ENCODE results near the gene WDR90.

WDR90 gene

GRCh38 chr16:676913-677312 is 27.7 kb downstream of the WDR90 start:
- no peak for TF ChIP-seq CTCF (conservative IDR thresholded peaks at IDR 0.05; ENCODE audit: low read depth)
- ChIA-PET CTCF (interaction anchor here (0.6 to 1.3 kb wide), 2 partner anchors 9 to 27 kb away, joined by 3 to 6 read pairs; no protein-coding TSS in a partner anchor), POLR2A (ENCODE audit: low non-redundant PET) (no interaction called here)
- peak; percentile 82 for DNase-seq (ENCODE audit: low spot score)
- peak overlapping the region; percentile 94 for H3K27ac ChIP-seq

GRCh38 chr16:677316-678190 is 28.4 kb downstream of the WDR90 start:
- peak overlapping the region; percentile 94 for H3K27ac ChIP-seq
- DNase-seq (ENCODE audit: low spot score), result no peak
- ChIA-PET POLR2A (ENCODE audit: low non-redundant PET) (no interaction called here), CTCF (interaction anchor here (0.6 to 1.3 kb wide), 3 partner anchors 10 to 28 kb away, joined by 3 to 6 read pairs (median 3); no protein-coding TSS in a partner anchor)
- TF ChIP-seq CTCF (conservative IDR thresholded peaks at IDR 0.05; ENCODE audit: low read depth), result no peak

GRCh38 chr16:678209-678857 is 29.2 kb downstream of the WDR90 start:
- no peak for TF ChIP-seq CTCF (conservative IDR thresholded peaks at IDR 0.05; ENCODE audit: low read depth)
- POLR2A ChIA-PET (ENCODE audit: low non-redundant PET), result interaction anchor here (0.6 kb wide), 1 partner anchor 15 kb away, joined by 3 read pairs; no protein-coding TSS in a partner anchor
- DNase-seq (ENCODE audit: low spot score), result no peak
- H3K27ac ChIP-seq, result peak overlapping the region; percentile 94
- CTCF ChIA-PET, result interaction anchor here (0.8 to 0.9 kb wide), 2 partner anchors 11 kb away, joined by 3 read pairs; no protein-coding TSS in a partner anchor

GRCh38 chr16:678858-679813 is 30.0 kb downstream of the WDR90 start:
- POLR2A ChIA-PET (ENCODE audit: low non-redundant PET), result interaction anchor here (0.6 kb wide), 1 partner anchor 16 kb away, joined by 3 read pairs; no protein-coding TSS in a partner anchor
- TF ChIP-seq CTCF (conservative IDR thresholded peaks at IDR 0.05; ENCODE audit: low read depth), result no peak
- DNase-seq (ENCODE audit: low spot score), result no peak
- CTCF ChIA-PET, result interaction anchor here (0.8 to 0.9 kb wide), 2 partner anchors 10 to 12 kb away, joined by 3 read pairs; no protein-coding TSS in a partner anchor
- H3K27ac ChIP-seq, result peak overlapping the region; percentile 94

GRCh38 chr16:679814-680624 is 30.9 kb downstream of the WDR90 start, which contains the start of gene STUB1:
Gene STUB1 (plus strand): TSS chr16:680410. CDS start chr16:680526, 116 bp downstream.
- peak; percentile 79 for DNase-seq (ENCODE audit: low spot score)
- TF ChIP-seq CTCF (conservative IDR thresholded peaks at IDR 0.05; ENCODE audit: low read depth), result no peak
- H3K27ac ChIP-seq, result peak within 1 kb of the TSS; percentile 94
- CTCF ChIA-PET, result interaction anchor here (1.1 kb wide), 1 partner anchor 19 kb away, joined by 4 read pairs; no protein-coding TSS in a partner anchor
- POLR2A ChIA-PET (ENCODE audit: low non-redundant PET), result no interaction called here

Measured in RWPE1 (cell line).